GM12875 (cell line): ENCODE data around the gene KIF6.

Source experiments
- H3K4me3 ChIP-seq: one replicate; pipeline ENCODE4 v1.5.1; 2011; ENCODE audit warnings: low read depth, low read length, control low read depth
- CTCF ChIP-seq: IDR thresholded peaks from 2 replicates; pipeline ENCODE4 v1.5.1; 2011; ENCODE audit warnings: low read depth, mild to moderate bottlenecking, control low read depth, inconsistent platforms, low read length, moderate library complexity, borderline replicate concordance; ENCODE audit not compliant: insufficient read depth

The KIF6 gene

DNA sequence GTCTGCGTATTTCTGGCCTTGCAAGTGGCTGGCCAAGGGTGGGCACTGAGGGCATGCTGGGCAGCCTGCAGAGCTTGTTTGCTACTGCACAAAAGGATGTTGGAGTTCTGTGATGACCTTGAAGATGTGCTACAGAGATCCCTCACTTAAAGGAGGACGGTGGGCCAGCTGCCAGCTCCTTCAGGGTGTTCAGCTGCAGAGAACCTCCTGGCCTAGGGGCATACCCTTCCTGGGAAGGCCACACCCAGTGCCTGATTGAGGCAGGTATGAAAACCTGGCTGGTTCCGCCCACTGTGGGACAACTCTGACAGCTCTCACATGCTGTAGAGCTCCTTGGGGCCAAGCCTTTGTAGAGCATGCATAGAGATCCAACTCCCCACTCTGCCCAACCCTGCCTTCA is 408.0 kb downstream of the KIF6 start:
- no peak for TF ChIP-seq CTCF
- H3K4me3 ChIP-seq = no peak overlapping the region

GRCh38 chr6:39314273-39314795 is 410.9 kb downstream of the KIF6 start, which contains the start of gene KCNK17:
Gene KCNK17, minus strand, starts transcription at chr6:39314419. Its CDS starts 99 bp downstream, at chr6:39314320.
- TF ChIP-seq CTCF = no peak
- H3K4me3 ChIP-seq = no peak within 1 kb of the TSS

GRCh38 chr6:39313526-39314272 is 411.5 kb downstream of the KIF6 start:
- no peak for TF ChIP-seq CTCF
- H3K4me3 ChIP-seq = no peak overlapping the region

DNA sequence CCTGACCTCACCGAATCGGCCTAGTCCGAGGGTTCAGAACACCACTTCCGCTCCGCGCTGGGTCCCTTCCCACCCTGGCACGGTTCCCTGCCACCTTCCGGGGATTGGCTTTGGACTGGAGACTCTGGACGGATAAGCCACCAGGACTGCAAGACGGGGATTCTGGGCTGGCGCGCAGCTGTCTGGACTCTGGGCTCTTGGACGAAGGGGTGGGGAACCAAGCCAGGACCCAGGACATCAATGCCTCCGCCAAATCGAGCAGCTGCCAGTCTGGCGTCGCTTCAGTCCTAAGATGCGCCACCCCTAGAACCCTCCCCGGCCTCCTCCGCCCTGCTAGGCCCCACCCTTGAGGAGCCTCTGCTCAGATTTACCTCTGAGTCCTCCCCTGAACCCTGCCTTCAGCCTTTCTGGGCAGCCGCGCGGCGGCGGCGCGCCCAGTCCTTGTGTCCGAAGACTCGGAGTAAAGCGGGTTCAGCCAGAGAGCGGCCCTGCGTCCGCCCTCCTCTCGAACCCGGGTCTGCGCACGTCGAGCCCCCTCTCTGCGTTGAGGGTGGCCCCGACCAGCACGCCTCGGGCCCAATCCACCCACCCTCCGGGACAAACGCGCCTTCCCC is 412.2 kb downstream of the KIF6 start:
- TF ChIP-seq CTCF = no peak
- H3K4me3 ChIP-seq = no peak overlapping the region

- TF ChIP-seq CTCF = no peak
- no peak overlapping the region for H3K4me3 ChIP-seq
Measured at GRCh38 chr6:39310542-39310941, 414.7 kb downstream of the KIF6 start.

DNA sequence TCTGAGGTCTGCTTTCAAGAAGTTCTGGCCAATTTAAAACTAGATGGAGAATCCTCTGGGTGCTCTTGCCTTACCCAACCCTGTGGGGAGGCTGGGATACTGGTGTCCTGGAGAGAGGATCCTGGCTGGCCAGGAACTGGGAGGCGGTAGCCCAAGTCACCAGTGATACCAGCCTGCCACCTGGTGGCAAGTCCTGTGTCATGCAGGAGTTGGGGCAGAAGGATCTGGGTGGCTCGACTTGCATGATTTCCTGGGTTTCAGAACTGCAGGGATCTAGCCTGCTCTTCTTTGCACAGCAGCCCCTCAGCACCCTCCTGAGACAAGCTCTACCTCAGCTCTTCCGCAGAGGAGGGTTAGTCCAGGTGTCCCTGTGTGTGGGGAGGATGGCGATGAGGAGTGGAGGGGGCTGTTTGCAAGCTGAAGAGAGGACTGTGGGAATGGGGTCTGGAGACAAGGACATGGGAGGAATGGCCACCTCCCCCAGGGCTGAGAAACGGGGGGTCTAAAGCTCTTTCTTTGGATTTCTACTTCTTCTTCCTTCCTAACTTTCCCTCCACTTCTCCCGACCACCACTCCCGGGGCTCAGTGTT is 415.2 kb downstream of the KIF6 start:
- no peak overlapping the region for H3K4me3 ChIP-seq
- TF ChIP-seq CTCF = peak; percentile 82
